Thymus (tissue), 11 donors: ENCODE data around the gene AFMID. TPM values are rescaled to one million over a fixed set of nuclear protein-coding genes. Genes with fewer than 3 reads are reported as not detected.

ENCODE experiments used
- DNase-seq, 9 donors: peaks; one replicate each; pipeline ENCODE4 v3.0.0-alpha.2; 2013; ENCODE audit warnings: low spot score in 9 of 9, low read depth in 6 of 9, missing footprints in 1 of 9
- H3K27ac ChIP-seq, 2 donors: one replicate each; pipeline ENCODE4 v1.5.1; 2013; ENCODE audit warnings: control low read depth in 1 of 2, low read depth in 1 of 2, low read length in 1 of 2, mild to moderate bottlenecking in 1 of 2, moderate library complexity in 1 of 2
- H3K27me3 ChIP-seq, 2 donors: one replicate each; pipeline ENCODE4 v1.5.1; 2013; ENCODE audit warnings: low read length in 1 of 2; ENCODE audit not compliant: control insufficient read depth in 2 of 2, insufficient read depth in 1 of 2
- H3K36me3 ChIP-seq, 2 donors: one replicate each; pipeline ENCODE4 v1.5.1; 2013; ENCODE audit warnings: low read length in 1 of 2, mild to moderate bottlenecking in 1 of 2, moderate library complexity in 1 of 2; ENCODE audit not compliant: control insufficient read depth in 2 of 2, insufficient read depth in 2 of 2
- H3K4me1 ChIP-seq, 2 donors: one replicate each; pipeline ENCODE4 v1.5.1; 2013; ENCODE audit warnings: low read length in 2 of 2; ENCODE audit not compliant: control insufficient read depth in 2 of 2, insufficient read depth in 2 of 2
- H3K4me3 ChIP-seq, 2 donors: one replicate each; pipeline ENCODE4 v1.5.1; 2013; ENCODE audit warnings: low read length in 2 of 2, control low read depth in 1 of 2, mild to moderate bottlenecking in 1 of 2
- H3K9me3 ChIP-seq, 2 donors: one replicate each; pipeline ENCODE4 v1.5.1; 2013; ENCODE audit warnings: low read length in 1 of 2, mild to moderate bottlenecking in 1 of 2; ENCODE audit not compliant: control insufficient read depth in 2 of 2, insufficient read depth in 1 of 2
- WGBS: extraction: QIAGEN DNeasy Blood & Tissue Kit; methylation state at CpG from one replicate; pipeline ENCODE4 v1.1.7; 2013; 5-methylcytosine and 5-hydroxymethylcytosine counted together
- polyA plus RNA-seq: library from polyadenylated mRNA; stranded (reverse); fragments of 200-250 nt; gene quantifications from one replicate; pipeline ENCODE4 v1.2.3, GENCODE V29; 2013
- total RNA-seq: library from RNA; stranded (reverse); fragments of 120-200 nt; gene quantifications from one replicate; pipeline ENCODE4 v1.2.4, GENCODE V29; 2013
- donor health status: healthy.

The AFMID gene
- total and polyA plus RNA-seq, 2 donors: 19.9 to 29.1 TPM

DNA sequence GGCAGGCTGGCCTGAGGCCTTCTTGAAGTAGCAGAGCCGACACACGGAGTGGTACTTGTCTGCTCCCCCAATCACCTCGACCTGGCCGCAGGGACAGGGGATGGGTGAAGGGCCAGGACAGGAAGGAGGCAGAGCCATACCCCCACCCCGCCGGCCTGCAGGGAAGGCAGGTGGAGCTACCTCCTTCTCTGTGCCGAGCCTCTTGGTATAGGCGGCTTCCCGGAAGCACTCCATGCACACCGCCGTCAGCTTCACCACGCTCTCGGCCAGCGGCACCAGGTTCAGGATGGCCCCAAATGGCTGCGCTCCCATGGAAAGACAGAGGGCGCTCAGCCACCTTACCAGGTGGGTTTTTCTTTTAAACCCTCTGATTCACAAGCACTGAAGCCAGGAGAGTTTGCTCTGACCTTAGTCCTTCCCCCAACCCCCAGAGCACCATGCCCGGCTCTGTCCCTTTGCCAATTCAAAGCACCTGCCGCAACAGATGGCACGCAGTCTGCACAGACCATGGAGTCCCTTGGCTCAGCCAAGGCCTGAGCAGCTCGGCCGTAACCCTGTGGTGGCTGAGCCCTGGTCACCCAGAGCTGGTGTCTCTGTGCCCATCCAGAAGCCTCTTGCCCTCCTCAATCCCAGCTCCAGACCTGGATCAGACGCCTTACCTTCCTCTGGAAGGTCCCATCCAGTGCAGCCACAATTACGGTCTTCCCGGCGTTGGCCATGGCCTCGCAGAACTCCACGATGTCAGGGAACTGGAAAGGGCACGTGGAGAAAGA lies 12.1 kb upstream of the AFMID start:
- DNase-seq: no peak
- H3K27ac ChIP-seq: no peak overlapping the region
- H3K36me3 ChIP-seq: peaks cover 24 to 63% of the 10 kb centered on the region in 2 donors
- 93% methylated on average over 28 of the region's 28 CpGs for WGBS
- peaks cover 2 to 50% of the 10 kb centered on the region in 2 donors for H3K4me1 ChIP-seq
- H3K27me3 ChIP-seq: no peaks in the 10 kb centered on the region
- H3K9me3 ChIP-seq: no peaks in the 10 kb centered on the region
- H3K4me3 ChIP-seq: no peak overlapping the region

DNA sequence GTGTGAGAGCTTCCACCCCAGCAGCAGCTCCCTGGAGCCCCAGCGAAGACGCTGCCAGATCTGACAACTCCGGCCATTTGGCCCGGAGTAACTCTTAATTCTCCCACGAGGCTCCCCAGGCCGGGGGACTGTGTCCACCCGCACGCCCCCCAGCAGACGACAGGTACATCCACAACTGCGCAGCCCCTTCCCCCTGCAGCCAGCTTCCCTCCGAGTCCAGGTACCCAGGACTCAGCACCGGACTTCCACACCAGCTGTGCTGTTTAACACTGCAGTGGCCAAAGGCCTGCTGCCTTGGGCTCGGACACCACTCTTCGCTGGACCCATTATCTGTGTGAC lies 11.6 kb upstream of the AFMID start:
- H3K27me3 ChIP-seq: no peaks in the 10 kb centered on the region
- no peaks in the 10 kb centered on the region for H3K9me3 ChIP-seq
- no peak for DNase-seq
- peaks cover 2 to 50% of the 10 kb centered on the region in 2 donors for H3K4me1 ChIP-seq
- WGBS: 97% methylated on average over 14 of the region's 14 CpGs
- no peak overlapping the region for H3K27ac ChIP-seq
- H3K36me3 ChIP-seq: peaks cover 25 to 63% of the 10 kb centered on the region in 2 donors
- no peak overlapping the region for H3K4me3 ChIP-seq

DNA sequence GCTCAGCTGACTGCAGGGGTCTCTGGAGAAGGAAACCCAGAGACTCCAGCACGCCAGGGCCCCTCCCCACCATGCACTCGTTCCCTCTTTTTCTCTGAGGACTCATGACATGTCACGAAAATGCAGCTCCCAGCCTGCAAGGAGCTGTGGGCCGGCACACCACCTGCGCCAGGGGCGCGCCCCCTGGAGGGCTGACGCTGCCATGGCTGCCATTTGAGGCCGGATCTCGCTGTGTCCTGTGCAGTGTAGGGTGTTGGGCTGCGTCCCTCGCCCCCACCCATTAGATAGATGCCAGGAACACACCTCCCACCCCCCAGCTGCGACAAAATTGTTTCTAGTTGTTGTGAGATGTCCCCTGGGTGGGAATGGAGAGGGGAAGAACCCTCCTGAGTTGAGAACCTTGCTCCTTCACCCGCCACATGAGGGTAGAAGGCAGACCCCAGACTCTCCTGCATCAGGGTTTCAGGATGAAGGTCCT lies 10.6 kb upstream of the AFMID start:
- H3K27ac ChIP-seq: no peak overlapping the region
- H3K36me3 ChIP-seq: peaks cover 21 to 62% of the 10 kb centered on the region in 2 donors
- H3K4me3 ChIP-seq: no peak overlapping the region
- H3K27me3 ChIP-seq: no peaks in the 10 kb centered on the region
- peaks cover 2 to 42% of the 10 kb centered on the region in 2 donors for H3K4me1 ChIP-seq
- no peaks in the 10 kb centered on the region for H3K9me3 ChIP-seq
- peak in 8 of 9 donors; percentile 42 to 84 (median 68) for DNase-seq
- WGBS: 28% methylated on average over 14 of the region's 14 CpGs

DNA sequence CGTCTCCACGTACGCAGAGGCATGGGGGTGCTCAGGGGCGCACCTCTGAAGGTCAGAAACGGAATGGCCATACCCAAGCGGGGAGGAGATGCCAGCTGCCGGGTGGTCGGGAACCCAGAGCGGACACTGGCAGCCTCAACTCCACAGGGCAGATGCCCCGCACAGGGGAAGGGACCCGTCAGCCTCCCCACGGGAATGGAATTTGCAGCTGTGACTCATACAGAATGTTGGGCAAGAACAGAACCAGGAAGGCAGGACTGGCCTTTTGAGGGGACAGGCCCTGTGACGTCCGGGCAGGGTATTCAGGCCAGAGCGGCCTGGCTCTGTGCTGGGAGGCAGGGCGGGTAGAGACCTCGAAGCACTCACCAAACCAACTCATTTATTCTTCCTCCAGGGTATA lies 7.8 kb upstream of the AFMID start:
- peaks cover 2 to 19% of the 10 kb centered on the region in 2 donors for H3K4me1 ChIP-seq
- no peak for DNase-seq
- 98% methylated on average over 17 of the region's 17 CpGs for WGBS
- peaks cover 18 to 50% of the 10 kb centered on the region in 2 donors for H3K36me3 ChIP-seq
- no peaks in the 10 kb centered on the region for H3K9me3 ChIP-seq
- H3K4me3 ChIP-seq: no peak overlapping the region
- H3K27ac ChIP-seq: no peak overlapping the region
- no peaks in the 10 kb centered on the region for H3K27me3 ChIP-seq

DNA sequence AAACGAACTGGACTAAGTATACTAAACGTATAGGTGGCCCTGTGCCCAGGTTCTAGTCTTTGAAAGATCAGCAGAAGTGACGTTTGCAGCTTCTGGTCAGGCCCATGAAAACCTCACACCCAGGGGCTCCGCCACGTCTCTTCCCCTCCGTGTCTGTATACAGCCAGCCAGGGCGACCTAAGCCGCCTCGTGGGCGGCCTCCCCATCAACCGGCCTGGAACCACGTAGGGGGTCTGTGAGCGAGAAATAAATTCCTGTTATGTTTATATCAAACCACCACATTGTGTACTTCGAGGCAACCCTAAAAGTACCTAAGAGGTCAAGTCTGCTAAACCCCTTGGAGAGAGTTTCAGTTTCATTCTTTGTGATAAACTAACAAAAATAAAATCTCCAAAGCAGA lies 7.1 kb upstream of the AFMID start:
- Histone ChIP-seq H3K36me3 (peaks cover 17 to 43% of the 10 kb centered on the region in 2 donors), H3K27me3 (no peaks in the 10 kb centered on the region), H3K27ac (no peak overlapping the region), H3K4me1 (peaks cover 2 to 20% of the 10 kb centered on the region in 2 donors), H3K9me3 (no peaks in the 10 kb centered on the region), H3K4me3 (no peak overlapping the region)
- DNase-seq: no peak
- 82% methylated on average over 14 of the region's 14 CpGs for WGBS

DNA sequence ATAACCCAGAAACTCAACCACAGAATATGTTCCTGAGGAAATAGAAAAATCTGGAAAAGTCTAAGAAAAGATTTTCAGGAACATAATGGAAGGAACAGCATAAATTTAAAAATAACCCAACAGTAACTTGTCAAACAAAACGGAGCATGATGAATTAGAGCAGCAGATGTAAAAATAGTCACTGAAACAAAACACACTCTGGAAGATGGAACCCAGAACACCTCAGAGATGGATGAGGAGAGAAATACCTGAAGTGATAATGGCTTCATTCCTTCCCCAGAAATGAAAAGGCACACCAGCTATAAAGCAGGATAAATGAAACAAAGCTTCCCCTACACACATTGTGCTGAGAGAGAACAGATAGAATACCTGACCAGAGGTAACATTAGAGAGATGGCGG lies 6.7 kb upstream of the AFMID start:
- Histone ChIP-seq H3K27me3 (no peaks in the 10 kb centered on the region), H3K27ac (no peak overlapping the region), H3K4me1 (peaks cover 2 to 23% of the 10 kb centered on the region in 2 donors), H3K4me3 (no peak overlapping the region), H3K36me3 (peaks cover 13 to 39% of the 10 kb centered on the region in 2 donors), H3K9me3 (no peaks in the 10 kb centered on the region)
- WGBS: 91% methylated on average over 2 of the region's 2 CpGs
- no peak for DNase-seq

DNA sequence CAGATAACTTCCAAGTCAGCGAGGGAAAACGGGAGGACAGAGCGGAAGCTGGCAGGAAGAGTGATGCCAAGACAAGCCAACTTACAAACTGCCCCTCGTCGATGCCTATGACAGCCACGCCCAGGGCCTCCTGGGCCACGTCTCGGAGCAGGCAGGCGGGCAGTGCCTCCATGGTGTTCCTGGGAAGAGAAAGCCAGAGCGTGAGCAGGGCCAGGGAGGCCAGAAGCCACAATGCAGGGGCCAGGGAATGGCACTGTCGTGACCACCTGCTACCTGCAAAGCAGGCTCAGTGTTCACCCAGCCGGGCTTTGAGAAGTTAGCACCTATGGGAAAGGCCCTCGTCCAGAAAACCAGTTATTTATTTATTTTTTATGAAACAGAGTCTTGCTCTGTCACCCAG lies 4.7 kb upstream of the AFMID start:
- H3K36me3 ChIP-seq: peaks cover 13 to 31% of the 10 kb centered on the region in 2 donors
- no peak overlapping the region for H3K27ac ChIP-seq
- H3K4me3 ChIP-seq: no peak overlapping the region
- H3K27me3 ChIP-seq: no peaks in the 10 kb centered on the region
- H3K9me3 ChIP-seq: no peaks in the 10 kb centered on the region
- peaks cover 6 to 32% of the 10 kb centered on the region in 2 donors for H3K4me1 ChIP-seq
- 97% methylated on average over 13 of the region's 13 CpGs for WGBS
- no peak for DNase-seq

DNA sequence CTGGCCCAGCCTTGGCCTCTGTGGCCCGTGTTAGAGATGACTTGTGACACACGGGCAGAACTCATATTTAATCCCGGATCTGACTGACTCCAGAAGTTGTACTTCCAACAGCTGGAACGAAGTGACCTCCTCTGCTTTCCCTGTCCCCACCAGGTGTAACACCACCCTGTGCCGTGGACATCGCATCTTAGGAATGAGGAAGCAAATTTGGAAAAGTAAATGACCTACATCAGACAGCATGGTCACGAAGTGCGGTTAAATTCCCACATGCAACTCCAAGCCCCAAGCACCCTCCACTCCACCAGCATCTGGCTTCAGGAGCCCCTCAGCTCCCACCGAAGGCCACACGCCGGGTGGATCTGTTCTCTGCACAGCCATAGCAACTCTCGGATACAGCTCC lies 3.2 kb upstream of the AFMID start:
- no peaks in the 10 kb centered on the region for H3K9me3 ChIP-seq
- H3K27me3 ChIP-seq: no peaks in the 10 kb centered on the region
- H3K4me1 ChIP-seq: peaks cover 9 to 39% of the 10 kb centered on the region in 2 donors
- 98% methylated on average over 12 of the region's 12 CpGs for WGBS
- H3K36me3 ChIP-seq: peaks cover 13 to 26% of the 10 kb centered on the region in 2 donors
- DNase-seq: no peak
- H3K4me3 ChIP-seq: no peak overlapping the region
- no peak overlapping the region for H3K27ac ChIP-seq

DNA sequence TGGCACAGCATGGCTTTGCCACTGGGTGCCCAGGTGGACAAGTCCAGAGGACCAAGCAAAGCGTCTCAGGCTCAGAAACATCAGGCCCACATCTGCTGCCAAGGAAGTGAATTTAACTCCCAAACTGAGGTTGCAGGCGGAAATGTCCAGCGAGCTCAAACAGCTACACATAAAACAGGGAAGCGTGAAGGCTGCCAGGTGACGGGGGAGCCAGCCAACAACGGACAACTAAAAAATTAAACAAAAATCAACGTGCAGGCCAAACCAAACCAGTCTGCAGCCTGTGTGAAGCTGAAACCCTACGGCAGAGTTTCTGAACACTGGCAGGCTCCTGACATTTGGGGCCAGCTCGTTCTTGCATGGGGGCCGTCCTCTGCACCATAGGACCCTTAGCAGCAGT lies 2.8 kb upstream of the AFMID start:
- H3K4me1 ChIP-seq: peaks cover 9 to 39% of the 10 kb centered on the region in 2 donors
- DNase-seq: no peak
- H3K4me3 ChIP-seq: no peak overlapping the region
- 93% methylated on average over 10 of the region's 10 CpGs for WGBS
- no peaks in the 10 kb centered on the region for H3K9me3 ChIP-seq
- H3K27me3 ChIP-seq: no peaks in the 10 kb centered on the region
- H3K36me3 ChIP-seq: peaks cover 13 to 22% of the 10 kb centered on the region in 2 donors
- no peak overlapping the region for H3K27ac ChIP-seq
